SK-MEL-5 (cell line): ENCODE measurements around the gene HOXD9. TPM values are rescaled to one million over a fixed set of nuclear protein-coding genes. Genes with fewer than 3 reads are reported as not detected.

Experiments used
- DNase-seq: peaks from one replicate; pipeline ENCODE4 v3.0.0-alpha.2; 2016; ENCODE audit warnings: low read depth, low spot score
- in situ Hi-C: cut with HindIII; loops from 2 replicates; pipeline ENCODE4 v1.10.0; 2016; ENCODE audit warnings: low sequenced_read_pairs, high pct_unique_total_duplicates, low pct_unique_long_range_greater_than_20kb
- total RNA-seq: library from RNA; depleted of rRNA; stranded (reverse); fragments of >200 nt; shearing (Covaris generic); gene quantifications from 2 replicates; pipeline ENCODE4 v1.2.3, GENCODE V29; 2014

HOXD9 gene
- total RNA-seq, 1 experiment from 2014 or later: 0.18 TPM

DNA sequence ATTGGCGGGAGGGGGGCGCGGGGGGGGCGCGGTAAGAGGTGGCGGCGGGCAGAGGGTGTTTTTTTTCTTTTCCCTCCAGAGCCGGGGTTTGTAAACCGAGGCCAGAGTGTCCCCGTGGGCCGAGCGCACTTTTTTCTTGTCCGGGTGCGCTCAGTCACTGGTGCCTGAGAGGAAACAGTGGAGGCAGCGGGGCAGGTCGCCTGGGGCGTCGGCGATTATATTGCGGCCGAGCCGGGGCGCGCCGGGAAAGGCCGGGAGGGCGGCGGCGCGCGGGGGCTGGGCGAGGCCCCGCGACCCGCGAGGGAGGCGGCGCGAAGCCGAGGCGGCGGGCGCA lies 7.3 kb downstream of the HOXD9 start:
- DNase-seq: no peak
- in situ Hi-C loops: no loop called here

GRCh38 chr2:176130147-176130956 lies 7.8 kb downstream of the HOXD9 start:
- in situ Hi-C loops: no loop called here
- DNase-seq: peak; percentile 61

GRCh38 chr2:176130957-176131847 lies 8.7 kb downstream of the HOXD9 start:
- in situ Hi-C loops: no loop called here
- DNase-seq: no peak

DNA sequence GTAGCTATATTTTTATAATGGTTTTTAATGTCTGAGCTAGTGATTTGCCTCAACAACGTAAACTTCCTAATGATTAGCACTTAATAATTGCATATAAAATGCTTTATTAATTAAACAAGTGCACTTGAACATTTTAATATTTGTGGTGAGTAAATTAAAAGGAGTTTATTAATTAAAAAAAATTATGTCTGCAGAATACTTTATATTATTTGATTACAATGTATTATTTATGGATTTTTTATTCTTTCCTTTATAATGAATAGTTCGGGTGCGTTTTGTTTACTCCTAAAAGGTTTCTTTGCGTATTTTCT lies 9.3 kb downstream of the HOXD9 start:
- in situ Hi-C loops: no loop called here

DNA sequence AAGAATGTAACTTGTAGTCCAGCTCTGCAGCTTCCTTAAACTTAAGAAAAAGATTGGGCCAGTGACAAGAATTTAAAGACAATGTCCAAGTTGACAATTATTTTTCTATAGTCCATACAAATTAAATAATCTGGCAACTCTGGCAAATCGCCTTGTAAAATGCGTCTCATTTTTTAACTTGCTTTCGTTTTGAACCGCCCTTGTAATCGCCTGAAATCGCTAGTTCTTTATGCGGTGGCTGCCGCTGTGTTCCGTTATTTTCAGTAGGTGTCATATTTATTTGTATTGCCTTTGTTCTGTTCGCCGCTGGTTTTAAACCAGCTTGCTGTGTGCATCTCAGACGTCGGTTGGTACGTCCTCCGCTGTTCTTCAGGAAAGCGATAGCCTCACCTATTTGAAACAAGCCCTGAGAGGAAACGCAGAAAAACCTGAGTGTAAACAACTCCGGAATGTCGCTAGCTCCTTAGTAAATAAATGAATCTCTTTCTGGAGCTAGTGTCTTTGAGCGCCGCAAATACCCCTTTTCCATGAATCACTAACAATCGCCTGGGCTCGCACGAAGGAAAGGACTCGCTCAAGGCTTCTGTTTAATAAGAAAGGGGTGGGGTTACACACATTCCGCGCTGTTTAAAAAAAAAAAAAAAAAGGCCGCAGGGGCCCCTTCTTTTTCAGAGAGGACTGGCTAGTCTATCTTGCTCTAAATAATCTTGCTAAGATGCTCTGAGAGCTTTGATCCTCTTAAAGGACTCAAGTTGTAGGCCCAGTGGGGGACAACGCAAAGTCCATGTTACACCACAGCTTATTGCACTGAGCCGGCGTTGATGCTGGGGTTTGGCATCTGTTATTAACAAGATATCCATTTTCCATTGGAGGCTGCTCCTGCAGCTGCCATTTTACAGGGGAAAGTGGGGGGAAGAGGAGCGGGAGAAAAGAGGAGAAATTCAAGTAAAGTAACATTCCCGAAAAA lies 10.0 kb downstream of the HOXD9 start:
- in situ Hi-C loops: no loop called here
- no peak for DNase-seq

More for the DNA sequence above, 9.3 kb downstream of the HOXD9 start:
- DNase-seq: no peak

DNA sequence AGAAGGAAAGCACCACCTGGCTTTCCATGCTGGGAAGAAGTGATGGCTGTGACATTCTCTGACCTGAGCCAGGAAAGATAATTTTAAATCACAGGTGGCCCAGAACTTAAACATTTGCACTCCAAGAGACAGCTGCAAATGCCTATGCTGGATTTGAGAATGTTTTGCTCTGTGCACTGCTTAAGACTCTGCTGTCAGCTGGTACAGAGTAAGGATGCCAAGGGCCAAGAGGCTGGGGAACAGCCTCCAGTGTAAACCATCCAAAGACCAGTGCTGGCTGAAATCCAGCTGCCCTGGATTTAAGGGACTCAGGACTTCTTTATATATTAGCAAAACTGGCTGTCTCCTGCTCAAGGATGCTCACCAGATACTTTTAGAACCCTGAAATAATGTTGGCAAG lies 10.9 kb downstream of the HOXD9 start:
- in situ Hi-C loops: no loop called here
- DNase-seq: no peak

- DNase-seq: no peak
- in situ Hi-C loops: no loop called here
These were observed 11.5 kb downstream of the HOXD9 start for GRCh38 chr2:176134035-176134434.

GRCh38 chr2:176135035-176135440 lies 12.5 kb downstream of the HOXD9 start:
- in situ Hi-C loops: no loop called here
- peak; percentile 38 for DNase-seq

DNA sequence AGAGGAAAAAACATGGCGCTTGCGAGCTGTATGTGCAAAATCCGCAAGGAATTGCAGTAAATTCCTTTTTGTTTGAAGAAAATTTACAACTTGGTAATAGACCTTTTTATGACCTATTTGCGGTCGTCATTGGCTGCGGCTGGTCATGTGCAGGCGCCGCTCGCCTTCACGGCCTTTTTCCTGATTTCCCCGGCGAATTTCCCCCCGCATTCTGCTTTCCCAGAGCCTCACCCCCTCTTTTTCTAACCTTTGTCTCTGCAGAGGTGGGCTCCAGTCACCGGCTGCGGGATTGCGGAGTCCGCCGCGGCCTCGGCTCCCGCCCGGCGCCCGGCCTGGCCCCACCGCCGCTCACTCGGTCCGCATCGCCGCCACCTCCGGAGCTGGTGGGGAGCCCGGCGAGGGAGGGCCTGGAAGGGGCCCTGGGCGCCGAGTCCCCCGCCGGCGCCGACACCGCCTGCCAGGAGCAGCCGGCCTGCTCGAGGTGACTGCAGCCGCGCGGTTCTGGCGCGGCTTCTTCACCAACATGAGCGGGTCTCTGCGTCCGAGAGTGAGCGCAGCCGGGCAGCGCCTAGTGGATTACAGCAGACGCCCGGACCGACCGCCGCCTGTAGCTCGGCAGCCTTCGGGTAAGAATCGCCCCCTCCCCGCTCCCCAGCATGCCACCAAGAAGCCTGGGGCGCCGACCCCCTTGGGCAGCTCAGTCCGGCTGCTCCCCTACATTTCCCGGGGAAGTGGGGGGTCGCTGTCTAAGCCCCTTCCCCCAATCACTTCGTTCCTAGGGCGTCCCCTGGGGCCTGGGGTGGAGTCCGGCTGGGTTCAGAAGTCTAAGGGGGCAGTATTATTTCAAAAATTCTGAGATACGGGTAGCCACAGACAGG lies 14.1 kb downstream of the HOXD9 start:
- DNase-seq: peak; percentile 26
- in situ Hi-C loops: no loop called here

DNA sequence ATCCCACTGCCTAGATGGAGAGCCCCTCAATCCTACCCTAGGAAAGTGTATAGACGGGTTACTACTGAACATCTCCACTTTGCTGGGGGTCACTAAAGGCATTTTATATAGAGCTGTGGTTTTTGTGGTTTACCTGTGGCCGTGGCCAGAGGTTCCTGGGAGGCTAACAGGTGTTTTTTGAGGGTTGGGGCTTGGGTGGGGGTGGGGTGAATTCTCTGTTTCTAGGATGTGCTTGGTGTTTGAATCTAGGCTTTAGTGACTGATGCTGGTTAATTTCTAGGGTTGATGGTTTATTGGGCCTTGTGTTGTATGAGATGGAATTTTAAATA lies 14.7 kb downstream of the HOXD9 start:
- in situ Hi-C loops: no loop called here
- no peak for DNase-seq

DNA sequence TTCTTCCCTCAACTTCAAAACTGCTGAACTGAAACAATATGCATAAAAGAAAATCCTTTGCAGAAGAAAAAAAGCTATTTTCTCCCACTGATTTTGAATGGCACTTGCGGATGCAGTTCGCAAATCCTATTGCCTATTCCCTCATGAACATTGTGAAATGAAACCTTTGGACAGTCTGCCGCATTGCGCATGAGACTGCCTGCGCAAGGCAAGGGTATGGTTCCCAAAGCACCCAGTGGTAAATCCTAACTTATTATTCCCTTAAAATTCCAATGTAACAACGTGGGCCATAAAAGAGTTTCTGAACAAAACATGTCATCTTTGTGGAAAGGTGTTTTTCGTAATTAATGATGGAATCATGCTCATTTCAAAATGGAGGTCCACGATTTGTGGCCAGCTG lies 15.4 kb downstream of the HOXD9 start:
- in situ Hi-C loops: no loop called here
- DNase-seq: no peak

DNA sequence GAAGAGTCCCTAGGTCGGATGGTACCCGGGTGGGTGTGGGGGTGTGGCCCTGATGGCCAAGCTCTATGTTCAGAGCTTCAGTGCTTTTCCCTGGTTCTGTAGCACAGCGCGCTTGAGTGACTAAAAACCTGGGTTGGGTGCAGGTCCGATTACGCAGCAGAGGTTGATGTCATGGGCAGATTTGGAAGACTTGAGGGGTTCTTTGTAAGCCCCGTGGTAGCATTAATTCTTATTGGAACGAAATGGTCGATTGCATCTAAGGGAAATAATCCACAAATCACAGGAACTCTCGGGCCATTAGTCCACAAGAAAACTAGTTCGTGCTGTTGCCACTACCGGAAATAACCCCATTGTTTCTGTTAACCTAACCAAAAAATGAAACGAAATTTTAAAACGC lies 16.0 kb downstream of the HOXD9 start:
- in situ Hi-C loops: no loop called here
- no peak for DNase-seq

GRCh38 chr2:176138923-176139660 lies 16.6 kb downstream of the HOXD9 start:
- in situ Hi-C loops: no loop called here
- no peak for DNase-seq

GRCh38 chr2:176139661-176140512 lies 17.4 kb downstream of the HOXD9 start:
- no peak for DNase-seq
- in situ Hi-C loops: no loop called here

DNA sequence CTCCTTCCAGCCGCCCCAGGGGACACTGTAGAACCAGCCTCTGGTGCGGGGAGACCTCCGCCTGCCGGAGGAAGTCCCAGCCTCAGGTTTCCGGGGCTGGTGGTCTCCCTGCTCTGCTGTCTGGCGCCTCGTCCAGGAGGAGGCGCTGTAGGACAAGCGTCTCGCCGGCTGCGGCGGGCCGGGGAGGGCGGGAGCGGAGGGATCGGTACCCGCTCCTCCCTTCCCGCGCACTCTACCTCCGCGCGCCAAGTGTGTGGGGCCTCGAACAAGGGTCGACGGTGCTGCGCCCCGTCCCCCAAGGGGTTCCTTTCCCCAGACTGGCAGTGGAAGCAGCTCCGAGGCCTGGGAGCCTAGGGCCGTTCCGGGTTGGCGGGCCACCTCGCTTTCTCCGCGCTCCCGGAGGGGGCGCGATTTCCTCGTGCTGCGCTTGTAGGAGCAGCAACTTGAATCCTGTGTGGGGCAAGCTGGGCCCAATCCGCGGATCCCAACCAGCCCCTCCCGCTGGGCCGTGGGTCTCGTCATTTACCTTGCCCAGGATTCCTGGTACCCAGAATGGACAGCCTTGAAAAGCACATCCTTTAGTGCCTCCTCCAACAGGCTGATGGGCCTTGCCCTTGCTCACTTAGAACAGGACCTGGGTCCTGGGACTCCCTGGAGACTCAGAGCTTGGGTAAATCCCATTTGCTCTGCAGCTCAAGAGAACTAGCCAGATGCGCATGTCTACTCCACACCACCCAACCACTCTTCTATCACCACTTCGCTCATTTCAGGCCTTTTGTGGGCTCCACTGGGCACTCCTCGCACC lies 18.2 kb downstream of the HOXD9 start:
- in situ Hi-C loops: no loop called here
- peak; percentile 80 for DNase-seq
